IMR-90 (cell line): ENCODE measurements around the gene NEUROD2.

ENCODE experiments used
- CEBPB ChIP-seq: IDR thresholded peaks from 2 replicates; pipeline ENCODE4 v1.6.1; 2012; ENCODE audit warnings: low read depth, low read length, improper control_type of control experiment
- CHD1 ChIP-seq: IDR thresholded peaks from 2 replicates; pipeline ENCODE4 v1.6.1; 2012; ENCODE audit warnings: low read depth, low read length, improper control_type of control experiment
- CTCF ChIP-seq: conservative IDR thresholded peaks from 2 replicates; pipeline ENCODE4 v1.5.1; 2012; ENCODE audit warnings: mild to moderate bottlenecking, low read depth, low read length, improper control_type of control experiment
- ELK1 ChIP-seq: fragments of 150-350 bp; IDR thresholded peaks from 2 replicates; pipeline ENCODE4 v1.6.1; 2016; ENCODE audit warnings: low read depth, mild to moderate bottlenecking, low read length, moderate library complexity, borderline replicate concordance
- MAFK ChIP-seq: IDR thresholded peaks from 2 replicates; pipeline ENCODE4 v1.6.1; 2012; ENCODE audit warnings: low read depth, low read length, improper control_type of control experiment
- MAZ ChIP-seq: IDR thresholded peaks from 2 replicates; pipeline ENCODE4 v1.6.1; 2012; ENCODE audit warnings: low read depth, mild to moderate bottlenecking, low read length, improper control_type of control experiment, moderate library complexity, borderline replicate concordance
- MXI1 ChIP-seq: IDR thresholded peaks from 2 replicates; pipeline ENCODE4 v1.6.1; 2012; ENCODE audit warnings: low read depth, mild to moderate bottlenecking, low read length, moderate library complexity, borderline replicate concordance
- POLR2A ChIP-seq: IDR thresholded peaks from 2 replicates; pipeline ENCODE4 v1.6.1; 2012; ENCODE audit warnings: mild to moderate bottlenecking, low read depth, low read length
- RAD21 ChIP-seq: IDR thresholded peaks from 2 replicates; pipeline ENCODE4 v1.6.1; 2012; ENCODE audit warnings: low read length, improper control_type of control experiment
- RCOR1 ChIP-seq: IDR thresholded peaks from 2 replicates; pipeline ENCODE4 v1.6.1; 2012; ENCODE audit warnings: mild to moderate bottlenecking, low read length, improper control_type of control experiment; ENCODE audit not compliant: insufficient replicate concordance
- RFX5 ChIP-seq: IDR thresholded peaks from 2 replicates; pipeline ENCODE4 v1.8.0; 2012; ENCODE audit warnings: low read depth, mild to moderate bottlenecking, low read length, moderate library complexity

GRCh38 chr17:39568702-39569101, 39.0 kb downstream of the NEUROD2 start:
- TF ChIP-seq CTCF (no peak), RAD21 (no peak), RCOR1 (no peak), POLR2A (no peak), RFX5 (no peak), MXI1 (no peak), MAFK (no peak), MAZ (no peak), ELK1 (no peak), CEBPB (no peak), CHD1 (no peak)
